Heart left ventricle (tissue), 16 donors: ENCODE data around the gene RAPGEFL1. TPM values are rescaled to one million over a fixed set of nuclear protein-coding genes. Genes with fewer than 3 reads are reported as not detected.

ENCODE experiments used
- ATAC-seq, 4 donors: fragments of 200-7000 bp; cut with Tn5 transposase; one replicate each; pipeline ENCODE4 v1.9.1; 2020 to 2022; ENCODE audit warnings: moderate library complexity in 4 of 4, mild to moderate bottlenecking in 3 of 4, moderate number of reproducible peaks in 1 of 4
- DNase-seq, 5 donors: peaks; one replicate each; pipeline ENCODE4 v3.0.0-alpha.2; 2020
- H3K27ac ChIP-seq, 12 donors: fragments of 200-600 bp; sonication (generic) in 4 of 12; one replicate each; pipeline versions ENCODE4 v1.5.0 to v1.8.0; 2016 to 2022; ENCODE audit warnings: mild to moderate bottlenecking in 2 of 12
- H3K27me3 ChIP-seq, 9 donors: fragments of 200-600 bp; sonication (generic) in 2 of 9; one replicate each; pipeline versions ENCODE4 v1.5.1 to v1.8.0; 2016 to 2022; ENCODE audit warnings: mild to moderate bottlenecking in 3 of 9
- H3K36me3 ChIP-seq, 9 donors: fragments of 200-600 bp; sonication (generic) in 2 of 9; one replicate each; pipeline versions ENCODE4 v1.5.0 to v1.8.0; 2018 to 2022; ENCODE audit warnings: mild to moderate bottlenecking in 2 of 9
- H3K4me1 ChIP-seq, 12 donors: fragments of 200-600 bp; sonication (generic) in 4 of 12; one replicate each; pipeline versions ENCODE4 v1.5.0 to v1.8.0; 2016 to 2022; ENCODE audit warnings: mild to moderate bottlenecking in 3 of 12
- H3K4me3 ChIP-seq, 12 donors: fragments of 200-600 bp; sonication (generic) in 4 of 12; one replicate each; pipeline versions ENCODE4 v1.5.0 to v1.8.0; 2017 to 2022; ENCODE audit warnings: mild to moderate bottlenecking in 9 of 12, moderate library complexity in 4 of 12
- H3K9me3 ChIP-seq, 12 donors: fragments of 200-600 bp; sonication (generic) in 4 of 12; one replicate each; pipeline versions ENCODE4 v1.5.0 to v1.8.0; 2016 to 2022; ENCODE audit warnings: mild to moderate bottlenecking in 1 of 12
- POLR2A ChIP-seq, 2 donors: fragments of 450-650 bp; IDR thresholded peaks; one replicate each; pipeline ENCODE4 v1.6.1; 2017; ENCODE audit warnings: antibody characterized with exemption in 2 of 2, mild to moderate bottlenecking in 2 of 2, moderate library complexity in 2 of 2
- WGBS, 4 donors: extraction: QIAGEN DNeasy Blood & Tissue Kit in 2 of 4; methylation state at CpG; one replicate each; pipeline versions ENCODE4 v1.1.5 to v1.1.7; 2013 to 2018; 5-methylcytosine and 5-hydroxymethylcytosine counted together
- intact Hi-C, 10 donors: fragments of 100-400 bp; cut with DNase I; formaldehyde crosslinking; loops; one replicate each; pipeline versions ENCODE4 v1.11.1 to v1.14.2; 2022
- polyA plus RNA-seq, 2 donors: library from polyadenylated mRNA; stranded (reverse); fragments of 200-250 nt; gene quantifications; one replicate each; pipeline ENCODE4 v1.2.3, GENCODE V29; 2013
- total RNA-seq, 9 donors: library from RNA; depleted of rRNA in 2 of 9; stranded (reverse); fragments of >200 nt in 2 of 9; fragmentation: NEBNext Ultra II Directional in 3 of 9; extraction: Animal tissue kit (Norgen Biotek cat#: 25700) in 3 of 9; gene quantifications; one replicate each; pipeline versions ENCODE4 v1.1.0 to v1.2.4, GENCODE V29; 2016 to 2023
- TF ChIP-seq, protein P1 (sequence below), 12 donors: fragments of 200-600 bp; sonication (generic) in 4 of 12; IDR thresholded peaks; one replicate each; pipeline versions ENCODE4 v1.5.0 to v1.8.0; 2018 to 2022; ENCODE audit warnings: antibody characterized with exemption in 12 of 12, mild to moderate bottlenecking in 5 of 12
- donor health status: ischemic (EF 13 %, LVEDD 7.1; RV severe dilation, severe dysfunction).
- donor health status: healthy with polysubstance abuse.
- donor health status: DM: no; HTN: yes; CAD: no.
- donor health status: DM: no; HTN: no; CAD: no.
- donor health status: ischemic (EF 25% LVEDD 6.9; RV normal size, moderate dysfunction).
- donor health status: ischemic (EF 25% LVEDD 5.7; RV mildly dilated, moderate dysfunction).
- donor health status: healthy.
- donor health status: DM: yes; HTN: yes; CAD: no.
- donor health status: ischemic (EF 35%, LVEDD 5.7; RV mildly dilated, moderate dysfunction).
- donor health status: nonischemic (EF 11% LVEDD 7.7; RV severe dilation, severe dysfunction).
- donor health status: DM: yes; HTN: yes; CAD: no.
- donor health status: PGD.
- donor health status: ischemic (EF 29% LVEDD 5.4; RV normal size, mild dysfunction).
- donor health status: nonischemic (EF 23%, LVEDD 6.1; RV moderate dilation, normal function).

RAPGEFL1 gene
- total and polyA plus RNA-seq, 11 donors, result 2.2 to 6.6 (median 3.3) TPM

DNA sequence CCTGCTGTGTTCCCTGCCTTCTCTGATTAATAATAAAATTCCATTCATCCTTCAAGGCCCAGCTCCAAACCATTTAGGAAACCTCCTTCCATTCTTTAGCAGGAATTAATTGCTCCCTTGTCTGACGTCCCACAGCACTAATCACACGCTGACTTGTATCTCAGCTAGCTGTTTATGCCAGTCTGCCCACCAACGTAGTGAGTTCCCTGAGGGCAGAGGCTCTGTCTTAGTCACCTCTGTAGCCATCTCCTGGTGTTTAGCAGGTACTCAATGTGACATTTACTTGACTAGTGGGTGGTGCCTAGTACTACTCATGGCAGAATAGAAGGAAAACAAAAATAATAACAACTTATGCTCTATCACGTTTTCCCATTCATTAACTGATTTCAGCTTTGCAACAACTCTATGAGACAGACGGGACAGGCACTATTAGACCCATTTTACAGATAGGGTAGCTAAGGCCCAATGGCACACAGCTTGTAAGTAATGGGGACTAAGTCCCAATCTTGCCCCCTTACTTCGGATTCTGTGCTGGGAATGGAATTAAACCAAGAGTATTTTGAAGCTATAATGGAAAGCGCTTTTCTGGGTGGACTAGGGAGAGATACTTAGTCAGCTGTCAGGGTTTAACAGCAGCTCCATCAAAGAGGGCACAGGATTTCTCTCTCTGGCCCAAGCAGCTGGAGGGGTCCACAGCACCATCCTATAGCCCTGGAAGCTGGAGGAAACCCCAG, 40.9 kb downstream of the RAPGEFL1 start:
- ATAC-seq, result no peak
- intact Hi-C loops, result loop anchor here in 7 of 10 donors (5.0 to 10.0 kb wide), 4 partner anchors 57 to 137 kb away; partner anchors contain the start of gene CDC6 (in 5 of the 7)
- Histone ChIP-seq H3K4me1 (peaks cover 0 to 21% (median 12%) of the 10 kb centered on the region in 12 donors), H3K4me3 (peak overlapping the region in 9 of 12 donors; percentile 70 to 91 (median 71)), H3K36me3 (peaks cover 0 to 2% (median 0%) of the 10 kb centered on the region in 9 donors), H3K9me3 (no peaks in the 10 kb centered on the region), H3K27me3 (no peaks in the 10 kb centered on the region), H3K27ac (peak overlapping the region in 5 of 12 donors; percentile 86 to 93 (median 91))
- 81 to 83% (median 82%) methylated on average over 7 of the region's 7 CpGs for WGBS, 4 donors
- DNase-seq, result no peak
- no peak for TF ChIP-seq POLR2A (IDR thresholded peaks at IDR 0.05)
- TF ChIP-seq, protein P1, sequence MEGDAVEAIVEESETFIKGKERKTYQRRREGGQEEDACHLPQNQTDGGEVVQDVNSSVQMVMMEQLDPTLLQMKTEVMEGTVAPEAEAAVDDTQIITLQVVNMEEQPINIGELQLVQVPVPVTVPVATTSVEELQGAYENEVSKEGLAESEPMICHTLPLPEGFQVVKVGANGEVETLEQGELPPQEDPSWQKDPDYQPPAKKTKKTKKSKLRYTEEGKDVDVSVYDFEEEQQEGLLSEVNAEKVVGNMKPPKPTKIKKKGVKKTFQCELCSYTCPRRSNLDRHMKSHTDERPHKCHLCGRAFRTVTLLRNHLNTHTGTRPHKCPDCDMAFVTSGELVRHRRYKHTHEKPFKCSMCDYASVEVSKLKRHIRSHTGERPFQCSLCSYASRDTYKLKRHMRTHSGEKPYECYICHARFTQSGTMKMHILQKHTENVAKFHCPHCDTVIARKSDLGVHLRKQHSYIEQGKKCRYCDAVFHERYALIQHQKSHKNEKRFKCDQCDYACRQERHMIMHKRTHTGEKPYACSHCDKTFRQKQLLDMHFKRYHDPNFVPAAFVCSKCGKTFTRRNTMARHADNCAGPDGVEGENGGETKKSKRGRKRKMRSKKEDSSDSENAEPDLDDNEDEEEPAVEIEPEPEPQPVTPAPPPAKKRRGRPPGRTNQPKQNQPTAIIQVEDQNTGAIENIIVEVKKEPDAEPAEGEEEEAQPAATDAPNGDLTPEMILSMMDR (IDR thresholded peaks at IDR 0.05), result no peak

DNA sequence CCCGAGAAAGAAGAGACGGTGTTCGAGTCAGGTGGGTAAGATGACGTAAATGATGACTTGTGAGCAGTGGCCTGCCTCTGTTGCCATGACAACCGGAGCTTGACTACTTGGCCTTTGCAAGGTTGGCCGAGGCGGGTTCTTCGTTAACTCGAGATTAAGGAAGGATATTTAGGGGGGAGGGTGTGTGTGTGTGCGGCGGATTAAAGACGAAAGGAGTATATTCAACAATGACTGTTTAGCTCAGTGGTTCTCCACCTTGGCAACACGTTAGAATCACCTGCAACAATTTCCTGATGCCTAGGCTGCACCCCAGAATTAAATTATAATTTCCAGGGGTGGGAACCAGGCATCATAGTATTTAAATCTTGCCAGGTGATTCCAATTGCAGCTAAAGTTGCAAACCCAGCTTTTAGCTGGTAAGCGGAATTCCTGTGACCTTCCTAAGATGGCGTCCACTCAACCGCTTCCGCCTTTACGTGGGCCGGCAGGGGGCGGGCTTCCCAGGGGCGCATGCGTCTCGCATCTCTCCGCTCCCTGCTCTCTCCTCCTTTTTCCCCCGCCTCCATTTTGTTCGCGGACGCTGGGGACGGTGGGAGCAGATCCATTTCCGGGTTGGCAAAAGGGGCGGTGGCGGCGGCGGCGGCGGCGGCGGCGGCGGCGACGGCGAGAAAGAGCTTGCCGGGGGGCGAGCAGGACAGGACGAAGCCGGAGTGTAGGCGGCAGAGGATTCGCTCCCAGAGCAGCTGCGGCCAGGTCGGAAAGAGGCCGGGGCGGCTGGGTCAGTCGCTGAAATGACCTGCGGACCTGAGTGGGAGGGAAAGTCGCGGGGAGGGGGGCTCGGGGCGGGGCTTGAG, 41.7 kb downstream of the RAPGEFL1 start, which contains the start of gene WIPF2:
WIPF2 (plus strand) TSS at position 565 of the 854 bp plus-strand sequence. CDS start 37,156 bp downstream, outside the sequence.
- H3K4me3 ChIP-seq, result peak within 1 kb of the TSS; percentile 53 to 91 (median 71)
- no peaks in the 10 kb centered on the region for H3K27me3 ChIP-seq
- TF ChIP-seq POLR2A (IDR thresholded peaks at IDR 0.05), result peak in 1 of 2 donors; percentile 79
- TF ChIP-seq, protein P1 (IDR thresholded peaks at IDR 0.05), result peak; percentile 56 to 93 (median 82)
- peaks cover 0 to 25% (median 12%) of the 10 kb centered on the region in 12 donors for H3K4me1 ChIP-seq
- no peaks in the 10 kb centered on the region for H3K9me3 ChIP-seq
- WGBS, 4 donors, result 2 to 3% (median 2%) methylated on average over 42 to 59 of the region's 59 CpGs
- peaks cover 0 to 4% (median 0%) of the 10 kb centered on the region in 9 donors for H3K36me3 ChIP-seq
- peak within 1 kb of the TSS; percentile 69 to 96 (median 91) for H3K27ac ChIP-seq
- intact Hi-C loops, result loop anchor here in 7 of 10 donors (5.0 to 10.0 kb wide), 4 partner anchors 56 to 136 kb away; partner anchors contain the start of gene CDC6 (in 5 of the 7)
- ATAC-seq (peak; percentile 98 to 99 (median 99)), DNase-seq (peak; percentile 97 to 98 (median 97))

DNA sequence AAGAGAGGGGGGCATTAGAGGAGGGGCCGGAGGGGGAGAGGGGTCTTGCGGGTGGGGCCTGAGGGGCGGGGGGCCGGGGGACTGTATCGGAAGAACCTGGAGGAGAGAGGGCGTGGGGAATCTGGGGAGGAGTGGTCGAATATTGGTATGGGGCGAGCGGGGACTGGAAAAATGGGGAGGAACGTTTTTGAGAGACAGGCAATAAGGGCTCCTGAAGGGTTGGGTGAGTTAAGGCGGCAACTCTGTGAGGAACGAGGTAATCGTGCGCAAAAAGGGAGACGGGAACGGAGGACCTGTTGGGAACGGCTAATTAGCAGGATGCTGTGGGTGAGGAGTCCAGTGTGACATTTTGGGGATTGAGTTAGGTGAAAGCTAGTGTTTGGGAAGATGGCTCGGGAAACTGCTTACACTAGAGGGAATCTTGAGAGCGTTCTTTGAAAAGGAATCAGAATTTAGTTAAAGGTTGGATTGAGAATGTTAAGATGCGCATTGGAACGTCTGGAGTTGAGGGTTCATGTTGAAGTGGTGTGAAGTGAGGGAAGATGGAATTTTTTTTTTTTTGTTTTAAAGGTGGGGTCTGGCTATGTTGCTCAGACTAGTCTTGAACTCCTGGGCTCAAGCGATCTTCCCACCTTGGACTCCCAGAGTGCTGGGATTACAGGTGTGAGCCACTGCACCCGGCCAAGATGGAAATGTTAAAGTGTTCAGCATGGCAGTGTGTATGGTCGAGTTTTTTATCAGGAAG, 42.5 kb downstream of the RAPGEFL1 start:
- intact Hi-C loops, result loop anchor here in 7 of 10 donors (5.0 to 10.0 kb wide), 4 partner anchors 55 to 135 kb away; partner anchors contain the start of gene CDC6 (in 5 of the 7)
- ATAC-seq, result peak; percentile 19 to 45 (median 31)

More for the DNA sequence above, 42.5 kb downstream of the RAPGEFL1 start:
- Histone ChIP-seq H3K4me3 (peak overlapping the region; percentile 53 to 91 (median 71)), H3K9me3 (no peaks in the 10 kb centered on the region), H3K27ac (peak overlapping the region; percentile 69 to 96 (median 91)), H3K4me1 (peaks cover 0 to 33% (median 16%) of the 10 kb centered on the region in 12 donors), H3K27me3 (no peaks in the 10 kb centered on the region), H3K36me3 (peaks cover 0 to 4% (median 0%) of the 10 kb centered on the region in 9 donors)
- peak in 1 of 5 donors; percentile 38 for DNase-seq
- 1 to 2% (median 2%) methylated on average over 24 of the region's 24 CpGs for WGBS, 4 donors
- TF ChIP-seq POLR2A (IDR thresholded peaks at IDR 0.05), result no peak
- TF ChIP-seq, protein P1 (IDR thresholded peaks at IDR 0.05), result no peak
